ENCODE data around the gene ZNF552.

DNA sequence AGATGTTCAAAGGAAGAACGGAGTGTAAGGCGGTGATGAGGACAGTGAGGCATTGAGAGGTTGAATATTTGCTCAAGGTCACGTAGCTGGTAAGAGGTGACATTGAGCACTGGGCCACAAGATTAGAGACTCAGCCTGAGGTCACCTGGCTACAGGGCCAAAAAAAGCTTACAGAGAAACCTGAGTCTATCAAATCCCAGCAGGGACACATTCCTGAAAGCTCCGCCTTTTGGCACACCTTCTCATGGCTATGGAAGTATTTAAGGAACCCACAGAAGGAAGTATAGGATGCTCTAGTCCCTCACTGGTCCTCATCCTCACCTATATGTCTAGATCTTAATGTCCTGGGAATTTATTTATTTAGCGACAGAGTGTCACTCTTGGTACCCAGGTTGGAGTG, 27.8 kb downstream of the ZNF552 start:
- TF ChIP-seq, protein P1, sequence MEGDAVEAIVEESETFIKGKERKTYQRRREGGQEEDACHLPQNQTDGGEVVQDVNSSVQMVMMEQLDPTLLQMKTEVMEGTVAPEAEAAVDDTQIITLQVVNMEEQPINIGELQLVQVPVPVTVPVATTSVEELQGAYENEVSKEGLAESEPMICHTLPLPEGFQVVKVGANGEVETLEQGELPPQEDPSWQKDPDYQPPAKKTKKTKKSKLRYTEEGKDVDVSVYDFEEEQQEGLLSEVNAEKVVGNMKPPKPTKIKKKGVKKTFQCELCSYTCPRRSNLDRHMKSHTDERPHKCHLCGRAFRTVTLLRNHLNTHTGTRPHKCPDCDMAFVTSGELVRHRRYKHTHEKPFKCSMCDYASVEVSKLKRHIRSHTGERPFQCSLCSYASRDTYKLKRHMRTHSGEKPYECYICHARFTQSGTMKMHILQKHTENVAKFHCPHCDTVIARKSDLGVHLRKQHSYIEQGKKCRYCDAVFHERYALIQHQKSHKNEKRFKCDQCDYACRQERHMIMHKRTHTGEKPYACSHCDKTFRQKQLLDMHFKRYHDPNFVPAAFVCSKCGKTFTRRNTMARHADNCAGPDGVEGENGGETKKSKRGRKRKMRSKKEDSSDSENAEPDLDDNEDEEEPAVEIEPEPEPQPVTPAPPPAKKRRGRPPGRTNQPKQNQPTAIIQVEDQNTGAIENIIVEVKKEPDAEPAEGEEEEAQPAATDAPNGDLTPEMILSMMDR (conservative IDR thresholded peaks at IDR 0.05 in 1 of 2, IDR thresholded peaks at IDR 0.05 in 1 of 2; ENCODE audit: extremely low read depth in 1 of 2, insufficient read depth in 1 of 2, low read depth in 1 of 2, low read length in 2 of 2) = no peak
- no peak for TF ChIP-seq EZH2 (IDR thresholded peaks at IDR 0.05; ENCODE audit: borderline replicate concordance, low read length)
